ENCODE data around the gene IFI27L2.

IFI27L2 gene

DNA sequence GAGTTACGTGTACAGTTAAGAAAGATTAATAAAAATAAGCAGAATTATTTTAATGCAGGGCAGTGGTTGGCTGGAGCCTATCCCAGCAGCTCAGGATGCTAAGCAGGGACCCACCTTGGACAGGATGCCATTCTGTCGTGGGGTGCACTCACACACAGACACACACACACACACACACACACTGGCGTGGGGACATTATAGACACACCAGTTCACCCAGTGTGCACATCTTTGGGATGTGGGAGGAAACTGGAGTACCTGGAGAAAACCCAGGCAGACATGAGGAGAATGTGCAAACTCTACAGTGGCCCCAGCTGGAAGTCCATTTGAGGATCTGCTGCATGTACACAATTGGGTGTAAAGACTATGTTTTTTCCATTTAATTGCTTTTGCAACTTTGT lies 12.8 kb upstream of the IFI27L2 start:
- no peaks in the 10 kb centered on the region for H3K9me3 ChIP-seq
- intact Hi-C loops (cut with DNase I; ENCODE audit: low total_unique reads): no loop called here
- no peak overlapping the region for H3K4me3 ChIP-seq
- TF ChIP-seq, protein P1, sequence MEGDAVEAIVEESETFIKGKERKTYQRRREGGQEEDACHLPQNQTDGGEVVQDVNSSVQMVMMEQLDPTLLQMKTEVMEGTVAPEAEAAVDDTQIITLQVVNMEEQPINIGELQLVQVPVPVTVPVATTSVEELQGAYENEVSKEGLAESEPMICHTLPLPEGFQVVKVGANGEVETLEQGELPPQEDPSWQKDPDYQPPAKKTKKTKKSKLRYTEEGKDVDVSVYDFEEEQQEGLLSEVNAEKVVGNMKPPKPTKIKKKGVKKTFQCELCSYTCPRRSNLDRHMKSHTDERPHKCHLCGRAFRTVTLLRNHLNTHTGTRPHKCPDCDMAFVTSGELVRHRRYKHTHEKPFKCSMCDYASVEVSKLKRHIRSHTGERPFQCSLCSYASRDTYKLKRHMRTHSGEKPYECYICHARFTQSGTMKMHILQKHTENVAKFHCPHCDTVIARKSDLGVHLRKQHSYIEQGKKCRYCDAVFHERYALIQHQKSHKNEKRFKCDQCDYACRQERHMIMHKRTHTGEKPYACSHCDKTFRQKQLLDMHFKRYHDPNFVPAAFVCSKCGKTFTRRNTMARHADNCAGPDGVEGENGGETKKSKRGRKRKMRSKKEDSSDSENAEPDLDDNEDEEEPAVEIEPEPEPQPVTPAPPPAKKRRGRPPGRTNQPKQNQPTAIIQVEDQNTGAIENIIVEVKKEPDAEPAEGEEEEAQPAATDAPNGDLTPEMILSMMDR (IDR thresholded peaks at IDR 0.05): no peak
- peaks cover 0 to 16% of the 10 kb centered on the region in 2 donors for H3K27me3 ChIP-seq
- no peak for DNase-seq
- no peak overlapping the region for H3K27ac ChIP-seq
- no peaks in the 10 kb centered on the region for H3K4me1 ChIP-seq
- no peaks in the 10 kb centered on the region for H3K36me3 ChIP-seq

DNA sequence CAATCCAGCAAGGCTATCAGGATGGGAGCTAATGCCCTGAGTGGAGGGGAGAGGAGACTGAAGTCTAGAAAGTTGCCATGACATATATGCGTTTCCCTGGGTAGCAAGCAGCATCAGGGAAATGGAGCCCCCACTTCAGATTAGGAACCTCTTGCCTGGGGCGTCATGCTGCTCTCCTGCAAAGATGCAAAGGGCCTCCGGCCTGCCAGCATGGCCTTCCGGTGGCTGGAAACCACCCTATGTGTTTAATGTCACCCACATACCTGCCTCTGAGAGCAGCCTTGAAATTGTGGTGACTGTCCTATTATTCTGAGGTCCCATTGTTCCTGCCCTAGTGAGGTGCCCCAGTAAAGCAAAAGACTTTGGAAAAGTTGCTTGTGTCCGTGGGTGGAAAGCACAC lies 10.0 kb upstream of the IFI27L2 start:
- TF ChIP-seq, protein P1 (IDR thresholded peaks at IDR 0.05): no peak
- intact Hi-C loops (cut with DNase I; ENCODE audit: low total_unique reads): loop anchor here (5.0 to 10.0 kb wide), 2 partner anchors 102 to 195 kb away; no protein-coding TSS in a partner anchor
- H3K27me3 ChIP-seq: peaks cover 0 to 16% of the 10 kb centered on the region in 2 donors
- peaks cover 0 to 3% (median 0%) of the 10 kb centered on the region in 4 donors for H3K4me1 ChIP-seq
- H3K36me3 ChIP-seq: no peaks in the 10 kb centered on the region
- H3K4me3 ChIP-seq: no peak overlapping the region
- peaks cover 0 to 4% (median 0%) of the 10 kb centered on the region in 3 donors for H3K9me3 ChIP-seq
- no peak overlapping the region for H3K27ac ChIP-seq
- DNase-seq: no peak

DNA sequence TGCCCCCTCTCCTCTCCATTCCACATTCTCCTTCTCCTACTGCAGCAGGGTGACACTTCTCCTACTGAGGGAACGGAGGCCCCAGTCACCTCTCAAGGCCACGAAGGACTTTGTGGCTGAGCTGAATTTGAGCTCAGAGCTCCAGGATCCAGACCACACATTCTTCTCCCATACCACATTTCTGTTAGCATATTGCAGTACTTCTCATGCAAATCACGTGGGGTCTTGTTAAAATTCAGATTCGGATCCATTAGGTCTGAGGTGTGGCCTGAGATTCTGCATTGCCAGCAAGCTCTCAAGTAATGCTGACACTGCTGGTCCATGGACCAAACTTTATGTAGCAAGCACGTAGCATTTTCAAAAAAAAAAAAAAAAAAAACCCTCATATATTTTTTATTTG lies 9.6 kb upstream of the IFI27L2 start:
- Histone ChIP-seq H3K4me1 (peaks cover 0 to 3% (median 0%) of the 10 kb centered on the region in 4 donors), H3K36me3 (no peaks in the 10 kb centered on the region), H3K27me3 (peaks cover 0 to 16% of the 10 kb centered on the region in 2 donors), H3K27ac (no peak overlapping the region), H3K9me3 (peaks cover 0 to 4% (median 0%) of the 10 kb centered on the region in 3 donors), H3K4me3 (no peak overlapping the region)
- intact Hi-C loops (cut with DNase I; ENCODE audit: low total_unique reads): loop anchor here (5.0 to 10.0 kb wide), 2 partner anchors 102 to 194 kb away; no protein-coding TSS in a partner anchor
- TF ChIP-seq, protein P1 (IDR thresholded peaks at IDR 0.05): no peak
- no peak for DNase-seq

DNA sequence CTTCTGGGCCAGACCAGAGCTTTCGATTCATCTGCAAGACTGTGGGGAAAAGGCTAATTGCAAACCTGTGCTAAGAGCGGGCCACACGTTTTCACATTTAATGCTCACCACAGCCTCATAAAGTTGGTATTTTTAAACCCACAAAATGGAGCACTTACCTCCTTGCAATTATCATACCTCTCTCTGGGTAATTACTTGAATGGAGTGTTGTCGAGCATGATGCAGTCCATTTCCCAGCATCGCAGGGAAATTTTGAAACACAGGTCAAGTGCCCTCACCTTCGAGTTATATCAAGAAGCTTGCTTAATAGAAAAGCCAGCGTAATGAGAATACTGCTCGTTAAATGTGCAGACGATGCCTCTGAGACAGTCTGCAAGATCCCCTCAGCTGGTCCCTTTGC lies 8.8 kb upstream of the IFI27L2 start:
- TF ChIP-seq, protein P1 (IDR thresholded peaks at IDR 0.05): no peak
- peaks cover 0 to 4% (median 0%) of the 10 kb centered on the region in 3 donors for H3K9me3 ChIP-seq
- intact Hi-C loops (cut with DNase I; ENCODE audit: low total_unique reads): loop anchor here (5.0 to 10.0 kb wide), 2 partner anchors 101 to 193 kb away; no protein-coding TSS in a partner anchor
- no peak for DNase-seq
- H3K4me3 ChIP-seq: no peak overlapping the region
- H3K4me1 ChIP-seq: peaks cover 0 to 3% (median 0%) of the 10 kb centered on the region in 4 donors
- peaks cover 0 to 16% of the 10 kb centered on the region in 2 donors for H3K27me3 ChIP-seq
- H3K36me3 ChIP-seq: no peaks in the 10 kb centered on the region
- no peak overlapping the region for H3K27ac ChIP-seq

DNA sequence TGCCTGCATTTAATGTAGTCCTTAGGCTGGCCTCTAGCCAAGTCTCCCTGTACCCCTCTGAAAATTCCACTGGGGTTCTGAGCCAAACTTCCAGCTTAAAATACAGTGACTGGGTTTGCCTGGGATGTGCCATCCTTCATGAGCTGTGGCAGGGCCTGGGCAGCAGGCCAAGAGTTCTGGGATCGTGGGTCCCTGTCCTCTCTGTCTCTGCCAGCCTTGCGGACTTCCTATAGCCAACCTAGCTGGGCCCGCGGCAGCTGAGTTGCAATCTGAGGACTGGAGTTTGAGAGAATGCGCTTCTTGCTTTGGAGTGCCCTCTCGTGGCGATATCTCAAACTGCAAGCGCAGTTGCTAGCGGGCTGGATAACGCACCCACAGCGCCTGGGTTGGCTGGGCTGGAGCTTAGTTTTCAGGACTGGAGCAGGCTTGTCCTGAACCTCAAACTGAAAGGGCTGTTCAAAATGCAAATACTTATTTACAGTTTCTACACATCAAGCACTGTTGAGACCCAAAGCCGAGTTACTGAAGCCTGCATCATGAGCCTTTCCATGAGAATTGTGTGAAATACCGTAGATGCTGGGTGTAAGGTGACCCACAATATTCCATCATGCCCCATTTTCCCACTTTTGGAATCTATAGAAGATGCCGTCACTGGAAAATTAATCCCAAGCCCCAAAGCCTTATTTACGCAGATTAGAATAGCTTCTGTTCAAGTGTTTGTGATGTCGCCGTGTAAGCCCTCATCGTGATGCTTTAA lies 7.3 kb upstream of the IFI27L2 start:
- TF ChIP-seq, protein P1 (IDR thresholded peaks at IDR 0.05): peak; percentile 94 to 97
- Histone ChIP-seq H3K27ac (no peak overlapping the region), H3K9me3 (peaks cover 0 to 4% (median 0%) of the 10 kb centered on the region in 3 donors), H3K27me3 (peaks cover 0 to 16% of the 10 kb centered on the region in 2 donors), H3K36me3 (no peaks in the 10 kb centered on the region), H3K4me1 (peaks cover 0 to 3% (median 0%) of the 10 kb centered on the region in 4 donors), H3K4me3 (no peak overlapping the region)
- intact Hi-C loops (cut with DNase I; ENCODE audit: low total_unique reads): loop anchor here (5.0 to 10.0 kb wide), 2 partner anchors 99 to 192 kb away; no protein-coding TSS in a partner anchor
- DNase-seq: peak; percentile 90 to 91
